GM12865 (cell line): ENCODE results near the gene SCN2B.

Source experiments
- DNase-seq: peaks from one replicate; pipeline ENCODE4 v3.0.0; 2010; ENCODE audit warnings: low read depth
- H3K4me3 ChIP-seq: 2 replicates; pipeline ENCODE4 v1.5.1; 2011; ENCODE audit warnings: mild to moderate bottlenecking, low read depth, low read length, control low read depth
- CTCF ChIP-seq: IDR thresholded peaks from 2 replicates; pipeline ENCODE4 v1.5.1; 2011; ENCODE audit warnings: low read length, control low read depth, low read depth, inconsistent platforms; ENCODE audit not compliant: insufficient read depth; ENCODE audit errors: missing control alignments

SCN2B gene

GRCh38 chr11:118135051-118135795 lies 41.2 kb downstream of the SCN2B start:
- no peak overlapping the region for H3K4me3 ChIP-seq
- DNase-seq: no peak

GRCh38 chr11:118133816-118134215 lies 42.6 kb downstream of the SCN2B start:
- H3K4me3 ChIP-seq: no peak overlapping the region
- no peak for TF ChIP-seq CTCF

More at GRCh38 chr11:118135051-118135795, 41.2 kb downstream of the SCN2B start:
- no peak for TF ChIP-seq CTCF

GRCh38 chr11:118132385-118133151 lies 43.9 kb downstream of the SCN2B start:
- TF ChIP-seq CTCF: no peak
- no peak for DNase-seq
- H3K4me3 ChIP-seq: no peak overlapping the region

More at GRCh38 chr11:118133816-118134215, 42.6 kb downstream of the SCN2B start:
- DNase-seq: no peak

- DNase-seq: no peak
- no peak overlapping the region for H3K4me3 ChIP-seq
- TF ChIP-seq CTCF: no peak
Observed at GRCh38 chr11:118129471-118130172, 46.8 kb downstream of the SCN2B start.

GRCh38 chr11:118128721-118129470 lies 47.5 kb downstream of the SCN2B start:
- no peak overlapping the region for H3K4me3 ChIP-seq
- no peak for DNase-seq
- TF ChIP-seq CTCF: no peak

GRCh38 chr11:118128310-118128709 lies 48.1 kb downstream of the SCN2B start:
- no peak for TF ChIP-seq CTCF
- no peak for DNase-seq
- no peak overlapping the region for H3K4me3 ChIP-seq
